HL-60 (cell line): ENCODE data around the gene LCOR.

Source experiments
- CTCF ChIP-seq: IDR thresholded peaks from one replicate; pipeline ENCODE4 v1.5.1; 2011; ENCODE audit warnings: low read length, control low read depth, inconsistent platforms; ENCODE audit not compliant: insufficient read depth
- POLR2AphosphoS5 ChIP-seq: IDR thresholded peaks from 2 replicates; pipeline ENCODE4 v1.6.1; 2012; ENCODE audit warnings: low read depth
- REST ChIP-seq: IDR thresholded peaks from 2 replicates; pipeline ENCODE4 v1.6.1; 2012; ENCODE audit warnings: low read depth; ENCODE audit not compliant: insufficient replicate concordance

- TF ChIP-seq REST (no peak), CTCF (no peak), POLR2AphosphoS5 (no peak)
Measured at GRCh38 chr10:96917628-96918027, 85.5 kb downstream of the LCOR start.
